Measurements from ENCODE around the gene GLI3.

GRCh38 chr7:42025635-42026375 is 211.2 kb downstream of the GLI3 start:
- TF ChIP-seq, protein P1, sequence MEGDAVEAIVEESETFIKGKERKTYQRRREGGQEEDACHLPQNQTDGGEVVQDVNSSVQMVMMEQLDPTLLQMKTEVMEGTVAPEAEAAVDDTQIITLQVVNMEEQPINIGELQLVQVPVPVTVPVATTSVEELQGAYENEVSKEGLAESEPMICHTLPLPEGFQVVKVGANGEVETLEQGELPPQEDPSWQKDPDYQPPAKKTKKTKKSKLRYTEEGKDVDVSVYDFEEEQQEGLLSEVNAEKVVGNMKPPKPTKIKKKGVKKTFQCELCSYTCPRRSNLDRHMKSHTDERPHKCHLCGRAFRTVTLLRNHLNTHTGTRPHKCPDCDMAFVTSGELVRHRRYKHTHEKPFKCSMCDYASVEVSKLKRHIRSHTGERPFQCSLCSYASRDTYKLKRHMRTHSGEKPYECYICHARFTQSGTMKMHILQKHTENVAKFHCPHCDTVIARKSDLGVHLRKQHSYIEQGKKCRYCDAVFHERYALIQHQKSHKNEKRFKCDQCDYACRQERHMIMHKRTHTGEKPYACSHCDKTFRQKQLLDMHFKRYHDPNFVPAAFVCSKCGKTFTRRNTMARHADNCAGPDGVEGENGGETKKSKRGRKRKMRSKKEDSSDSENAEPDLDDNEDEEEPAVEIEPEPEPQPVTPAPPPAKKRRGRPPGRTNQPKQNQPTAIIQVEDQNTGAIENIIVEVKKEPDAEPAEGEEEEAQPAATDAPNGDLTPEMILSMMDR (IDR thresholded peaks at IDR 0.05), result no peak
- no peak for TF ChIP-seq ZFX (IDR thresholded peaks at IDR 0.05; ENCODE audit: borderline replicate concordance)

All from 22Rv1 (cell line).